Hepatocyte (in vitro differentiated cells): ENCODE results near the gene ADGRG7.
"Not testable (repeated sequence)": the region's sequence is repeated elsewhere in the genome, so short reads cannot be mapped to it uniquely, and the experiment has no call there.

Source experiments
- EZH2 ChIP-seq: fragments of 200-600 bp; sonication (generic); IDR thresholded peaks from 2 replicates; pipeline ENCODE4 v1.6.1; 2016; ENCODE audit warnings: antibody characterized with exemption, mild to moderate bottlenecking, borderline replicate concordance
- EZH2phosphoT487 ChIP-seq: fragments of 200-600 bp; sonication (generic); IDR thresholded peaks from one replicate; pipeline ENCODE4 v1.6.1; 2018; ENCODE audit warnings: antibody characterized with exemption, mild to moderate bottlenecking, low read depth, moderate library complexity; ENCODE audit not compliant: unreplicated experiment, severe bottlenecking
- TF ChIP-seq, protein P1 (sequence below): fragments of 200-600 bp; sonication (generic); IDR thresholded peaks from 2 replicates; pipeline ENCODE4 v1.5.1; 2016; ENCODE audit warnings: antibody characterized with exemption, mild to moderate bottlenecking; ENCODE audit not compliant: poor library complexity

- TF ChIP-seq, protein P1, sequence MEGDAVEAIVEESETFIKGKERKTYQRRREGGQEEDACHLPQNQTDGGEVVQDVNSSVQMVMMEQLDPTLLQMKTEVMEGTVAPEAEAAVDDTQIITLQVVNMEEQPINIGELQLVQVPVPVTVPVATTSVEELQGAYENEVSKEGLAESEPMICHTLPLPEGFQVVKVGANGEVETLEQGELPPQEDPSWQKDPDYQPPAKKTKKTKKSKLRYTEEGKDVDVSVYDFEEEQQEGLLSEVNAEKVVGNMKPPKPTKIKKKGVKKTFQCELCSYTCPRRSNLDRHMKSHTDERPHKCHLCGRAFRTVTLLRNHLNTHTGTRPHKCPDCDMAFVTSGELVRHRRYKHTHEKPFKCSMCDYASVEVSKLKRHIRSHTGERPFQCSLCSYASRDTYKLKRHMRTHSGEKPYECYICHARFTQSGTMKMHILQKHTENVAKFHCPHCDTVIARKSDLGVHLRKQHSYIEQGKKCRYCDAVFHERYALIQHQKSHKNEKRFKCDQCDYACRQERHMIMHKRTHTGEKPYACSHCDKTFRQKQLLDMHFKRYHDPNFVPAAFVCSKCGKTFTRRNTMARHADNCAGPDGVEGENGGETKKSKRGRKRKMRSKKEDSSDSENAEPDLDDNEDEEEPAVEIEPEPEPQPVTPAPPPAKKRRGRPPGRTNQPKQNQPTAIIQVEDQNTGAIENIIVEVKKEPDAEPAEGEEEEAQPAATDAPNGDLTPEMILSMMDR = not testable (repeated sequence)
- not testable (repeated sequence) for TF ChIP-seq EZH2, EZH2phosphoT487
Observed at GRCh38 chr3:100670995-100671394, 61.6 kb downstream of the ADGRG7 start.
